Subcutaneous abdominal adipose tissue (tissue), 5 donors: ENCODE measurements around the gene OMG.

Experiments used
- H3K27ac ChIP-seq: one replicate; pipeline ENCODE4 v1.7.0; 2013; ENCODE audit warnings: low read depth, mild to moderate bottlenecking, inconsistent platforms, low read length, moderate library complexity
- H3K27me3 ChIP-seq, 5 donors: one replicate each; pipeline ENCODE4 v1.7.0; 2013; ENCODE audit warnings: low read length in 5 of 5, inconsistent platforms in 1 of 5; ENCODE audit not compliant: control insufficient read depth in 5 of 5, insufficient read depth in 4 of 5
- H3K36me3 ChIP-seq, 5 donors: one replicate each; pipeline ENCODE4 v1.7.0; 2013; ENCODE audit warnings: low read length in 5 of 5; ENCODE audit not compliant: control insufficient read depth in 5 of 5, insufficient read depth in 5 of 5
- H3K4me1 ChIP-seq, 5 donors: one replicate each; pipeline ENCODE4 v1.7.0; 2013; ENCODE audit warnings: low read length in 5 of 5, mild to moderate bottlenecking in 3 of 5, moderate library complexity in 1 of 5; ENCODE audit not compliant: control insufficient read depth in 5 of 5, insufficient read depth in 5 of 5
- H3K4me3 ChIP-seq, 5 donors: one replicate each; pipeline ENCODE4 v1.7.0; 2013; ENCODE audit warnings: low read length in 5 of 5, low read depth in 1 of 5
- H3K9ac ChIP-seq, 5 donors: one replicate each; pipeline ENCODE4 v1.7.0; 2013; ENCODE audit warnings: low read length in 5 of 5, mild to moderate bottlenecking in 4 of 5, moderate library complexity in 3 of 5
- H3K9me3 ChIP-seq, 5 donors: one replicate each; pipeline ENCODE4 v1.7.0; 2013; ENCODE audit warnings: low read length in 5 of 5; ENCODE audit not compliant: control insufficient read depth in 5 of 5
- donor health status: healthy.
- donor health status: healthy.
- donor health status: healthy.
- donor health status: healthy.
- donor health status: healthy.

Gene OMG

GRCh38 chr17:31251970-31252328 is 45.1 kb downstream of the OMG start:
- Histone ChIP-seq H3K9me3 (no peaks in the 10 kb centered on the region), H3K4me1 (peaks cover 4 to 17% (median 4%) of the 10 kb centered on the region in 5 donors), H3K9ac (no peak overlapping the region), H3K27ac (no peak overlapping the region), H3K27me3 (no peaks in the 10 kb centered on the region), H3K4me3 (no peak overlapping the region), H3K36me3 (peaks cover 3 to 15% (median 7%) of the 10 kb centered on the region in 5 donors)

- H3K27me3 ChIP-seq, result no peaks in the 10 kb centered on the region
- no peaks in the 10 kb centered on the region for H3K9me3 ChIP-seq
- peaks cover 4 to 17% (median 4%) of the 10 kb centered on the region in 5 donors for H3K4me1 ChIP-seq
- no peak overlapping the region for H3K27ac ChIP-seq
- peaks cover 3 to 16% (median 7%) of the 10 kb centered on the region in 5 donors for H3K36me3 ChIP-seq
- peak overlapping the region in 2 of 5 donors; percentile 4 to 18 for H3K9ac ChIP-seq
- no peak overlapping the region for H3K4me3 ChIP-seq
These were observed 45.7 kb downstream of the OMG start for GRCh38 chr17:31251105-31251969.

GRCh38 chr17:31250229-31250628 is 46.8 kb downstream of the OMG start:
- H3K27ac ChIP-seq, result no peak overlapping the region

GRCh38 chr17:31249835-31250141 is 47.3 kb downstream of the OMG start:
- Histone ChIP-seq H3K27ac (no peak overlapping the region), H3K4me3 (no peak overlapping the region), H3K4me1 (peaks cover 4 to 17% (median 4%) of the 10 kb centered on the region in 5 donors), H3K27me3 (no peaks in the 10 kb centered on the region), H3K9me3 (no peaks in the 10 kb centered on the region), H3K36me3 (peaks cover 12 to 20% (median 16%) of the 10 kb centered on the region in 5 donors), H3K9ac (no peak overlapping the region)

More at GRCh38 chr17:31250229-31250628, 46.8 kb downstream of the OMG start:
- Histone ChIP-seq H3K4me1 (peaks cover 4 to 17% (median 4%) of the 10 kb centered on the region in 5 donors), H3K9me3 (no peaks in the 10 kb centered on the region), H3K9ac (no peak overlapping the region), H3K4me3 (no peak overlapping the region), H3K27me3 (no peaks in the 10 kb centered on the region), H3K36me3 (peaks cover 8 to 21% (median 12%) of the 10 kb centered on the region in 5 donors)

- Histone ChIP-seq H3K4me3 (no peak overlapping the region), H3K27me3 (no peaks in the 10 kb centered on the region), H3K9ac (no peak overlapping the region), H3K9me3 (no peaks in the 10 kb centered on the region), H3K27ac (no peak overlapping the region), H3K36me3 (peaks cover 12 to 23% (median 20%) of the 10 kb centered on the region in 5 donors), H3K4me1 (peaks cover 4 to 17% (median 4%) of the 10 kb centered on the region in 5 donors)
These were observed 47.8 kb downstream of the OMG start for GRCh38 chr17:31248986-31249834.
